ENCODE measurements around the gene ELP5.

ELP5 gene

DNA sequence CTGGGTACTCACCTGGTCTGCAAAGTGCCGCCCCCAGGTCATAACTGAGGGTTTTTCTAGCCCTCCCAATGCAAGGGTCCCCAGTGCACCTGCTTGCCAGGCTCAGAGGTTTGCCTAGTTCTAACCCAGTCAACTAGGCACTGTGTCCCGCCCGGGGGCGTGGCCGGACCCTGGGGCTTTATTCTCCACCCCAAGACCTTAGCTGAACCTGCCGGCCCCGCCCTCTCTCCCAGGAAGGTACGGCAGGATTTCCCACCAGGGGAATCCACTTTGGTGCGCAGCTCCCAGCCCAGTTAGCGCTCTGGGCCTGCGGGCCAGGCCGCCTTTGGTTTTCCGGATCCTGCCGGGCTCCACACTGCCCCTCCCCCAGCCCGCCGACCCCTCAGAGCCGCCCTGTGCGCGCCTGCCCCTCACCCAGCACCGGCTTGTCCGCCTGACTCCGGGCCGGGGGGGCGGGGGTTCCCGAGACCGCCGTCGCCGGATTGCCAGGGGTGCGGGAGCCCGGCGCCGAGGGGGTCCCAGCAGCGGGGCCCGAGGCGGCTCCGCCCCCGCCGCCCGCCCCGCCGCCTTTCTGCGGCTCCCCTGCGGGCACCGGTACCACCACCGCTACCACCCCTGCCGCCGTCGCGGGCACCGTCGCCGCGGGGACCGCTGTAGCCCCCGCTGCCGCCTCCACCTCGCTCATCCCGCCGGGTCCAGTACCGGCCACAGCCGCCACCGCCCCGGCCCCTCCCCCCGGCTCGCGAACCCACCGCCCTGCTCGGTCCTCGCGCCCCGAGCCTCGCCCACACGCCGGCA, 42.0 kb downstream of the ELP5 start:
- no peak for TF ChIP-seq ZC3H10 (CRISPR knock-in tag; IDR thresholded peaks at IDR 0.05)
- no peak for TF ChIP-seq ZFP30 (CRISPR knock-in tag; IDR thresholded peaks at IDR 0.05)
- no peak for TF ChIP-seq CSDC2 (CRISPR knock-in tag; IDR thresholded peaks at IDR 0.05)
- no peak for TF ChIP-seq ISL1 (CRISPR knock-in tag; IDR thresholded peaks at IDR 0.05)
- no peak for TF ChIP-seq PPARA (CRISPR knock-in tag; IDR thresholded peaks at IDR 0.05; ENCODE audit: borderline replicate concordance)
- TF ChIP-seq ZFP3 (CRISPR knock-in tag; IDR thresholded peaks at IDR 0.05), result no peak
- TF ChIP-seq GLIS3 (CRISPR knock-in tag; IDR thresholded peaks at IDR 0.05), result no peak
- no peak for TF ChIP-seq RARB (CRISPR knock-in tag; IDR thresholded peaks at IDR 0.05)
- no peak for TF ChIP-seq OSR1 (CRISPR knock-in tag; IDR thresholded peaks at IDR 0.05)
- TF ChIP-seq, protein P1, sequence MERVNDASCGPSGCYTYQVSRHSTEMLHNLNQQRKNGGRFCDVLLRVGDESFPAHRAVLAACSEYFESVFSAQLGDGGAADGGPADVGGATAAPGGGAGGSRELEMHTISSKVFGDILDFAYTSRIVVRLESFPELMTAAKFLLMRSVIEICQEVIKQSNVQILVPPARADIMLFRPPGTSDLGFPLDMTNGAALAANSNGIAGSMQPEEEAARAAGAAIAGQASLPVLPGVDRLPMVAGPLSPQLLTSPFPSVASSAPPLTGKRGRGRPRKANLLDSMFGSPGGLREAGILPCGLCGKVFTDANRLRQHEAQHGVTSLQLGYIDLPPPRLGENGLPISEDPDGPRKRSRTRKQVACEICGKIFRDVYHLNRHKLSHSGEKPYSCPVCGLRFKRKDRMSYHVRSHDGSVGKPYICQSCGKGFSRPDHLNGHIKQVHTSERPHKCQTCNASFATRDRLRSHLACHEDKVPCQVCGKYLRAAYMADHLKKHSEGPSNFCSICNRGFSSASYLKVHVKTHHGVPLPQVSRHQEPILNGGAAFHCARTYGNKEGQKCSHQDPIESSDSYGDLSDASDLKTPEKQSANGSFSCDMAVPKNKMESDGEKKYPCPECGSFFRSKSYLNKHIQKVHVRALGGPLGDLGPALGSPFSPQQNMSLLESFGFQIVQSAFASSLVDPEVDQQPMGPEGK (CRISPR knock-in tag; IDR thresholded peaks at IDR 0.05; ENCODE audit: borderline replicate concordance), result no peak
- no peak for TF ChIP-seq ZNF8 (CRISPR knock-in tag; IDR thresholded peaks at IDR 0.05)
- ATAC-seq, result no peak

DNA sequence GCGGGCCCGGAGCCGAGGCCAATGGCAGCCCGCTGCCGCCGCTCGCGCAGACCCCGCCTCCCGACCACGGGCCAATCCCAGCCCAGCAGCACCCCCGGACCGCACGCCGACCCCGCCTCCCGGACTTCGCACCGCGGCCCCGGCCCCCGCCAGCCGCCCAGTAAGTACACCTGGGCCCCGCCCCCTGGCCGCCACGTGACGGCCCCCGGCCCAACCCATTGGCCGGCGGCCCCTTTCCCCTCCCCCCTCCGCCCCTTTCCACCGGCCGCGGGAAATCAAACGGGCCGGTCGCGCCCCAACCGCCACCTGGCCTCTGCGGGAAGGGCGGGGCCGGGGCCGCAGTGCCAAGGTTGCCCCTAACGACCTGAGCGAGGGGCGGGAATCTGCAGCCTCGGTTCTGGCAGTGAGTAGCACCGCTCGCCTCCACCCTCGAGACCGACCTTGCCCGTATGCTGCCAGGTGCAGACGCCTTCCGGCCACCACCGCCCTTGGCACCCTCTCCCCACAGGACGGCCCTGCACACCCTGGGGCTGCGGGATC, 42.7 kb downstream of the ELP5 start, which contains the start of gene YBX2:
Gene YBX2 (minus strand): TSS at position 26 of the 540 bp plus-strand sequence. CDS start 139 bp downstream, outside the sequence.
- peak; percentile 58 for ATAC-seq
- TF ChIP-seq ZFP3 (CRISPR knock-in tag; IDR thresholded peaks at IDR 0.05) (no peak), ZFP30 (CRISPR knock-in tag; IDR thresholded peaks at IDR 0.05) (no peak), BACH2 (CRISPR knock-in tag; IDR thresholded peaks at IDR 0.05; ENCODE audit: borderline replicate concordance) (no peak), GLIS3 (CRISPR knock-in tag; IDR thresholded peaks at IDR 0.05) (no peak), ZC3H10 (CRISPR knock-in tag; IDR thresholded peaks at IDR 0.05) (no peak), ZNF8 (CRISPR knock-in tag; IDR thresholded peaks at IDR 0.05) (no peak)
- TF ChIP-seq, protein P2, sequence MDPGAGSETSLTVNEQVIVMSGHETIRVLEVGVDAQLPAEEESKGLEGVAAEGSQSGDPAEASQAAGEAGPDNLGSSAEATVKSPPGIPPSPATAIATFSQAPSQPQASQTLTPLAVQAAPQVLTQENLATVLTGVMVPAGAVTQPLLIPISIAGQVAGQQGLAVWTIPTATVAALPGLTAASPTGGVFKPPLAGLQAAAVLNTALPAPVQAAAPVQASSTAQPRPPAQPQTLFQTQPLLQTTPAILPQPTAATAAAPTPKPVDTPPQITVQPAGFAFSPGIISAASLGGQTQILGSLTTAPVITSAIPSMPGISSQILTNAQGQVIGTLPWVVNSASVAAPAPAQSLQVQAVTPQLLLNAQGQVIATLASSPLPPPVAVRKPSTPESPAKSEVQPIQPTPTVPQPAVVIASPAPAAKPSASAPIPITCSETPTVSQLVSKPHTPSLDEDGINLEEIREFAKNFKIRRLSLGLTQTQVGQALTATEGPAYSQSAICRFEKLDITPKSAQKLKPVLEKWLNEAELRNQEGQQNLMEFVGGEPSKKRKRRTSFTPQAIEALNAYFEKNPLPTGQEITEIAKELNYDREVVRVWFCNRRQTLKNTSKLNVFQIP (CRISPR knock-in tag; IDR thresholded peaks at IDR 0.05; ENCODE audit: borderline replicate concordance, low read depth), result no peak
- TF ChIP-seq, protein P3, sequence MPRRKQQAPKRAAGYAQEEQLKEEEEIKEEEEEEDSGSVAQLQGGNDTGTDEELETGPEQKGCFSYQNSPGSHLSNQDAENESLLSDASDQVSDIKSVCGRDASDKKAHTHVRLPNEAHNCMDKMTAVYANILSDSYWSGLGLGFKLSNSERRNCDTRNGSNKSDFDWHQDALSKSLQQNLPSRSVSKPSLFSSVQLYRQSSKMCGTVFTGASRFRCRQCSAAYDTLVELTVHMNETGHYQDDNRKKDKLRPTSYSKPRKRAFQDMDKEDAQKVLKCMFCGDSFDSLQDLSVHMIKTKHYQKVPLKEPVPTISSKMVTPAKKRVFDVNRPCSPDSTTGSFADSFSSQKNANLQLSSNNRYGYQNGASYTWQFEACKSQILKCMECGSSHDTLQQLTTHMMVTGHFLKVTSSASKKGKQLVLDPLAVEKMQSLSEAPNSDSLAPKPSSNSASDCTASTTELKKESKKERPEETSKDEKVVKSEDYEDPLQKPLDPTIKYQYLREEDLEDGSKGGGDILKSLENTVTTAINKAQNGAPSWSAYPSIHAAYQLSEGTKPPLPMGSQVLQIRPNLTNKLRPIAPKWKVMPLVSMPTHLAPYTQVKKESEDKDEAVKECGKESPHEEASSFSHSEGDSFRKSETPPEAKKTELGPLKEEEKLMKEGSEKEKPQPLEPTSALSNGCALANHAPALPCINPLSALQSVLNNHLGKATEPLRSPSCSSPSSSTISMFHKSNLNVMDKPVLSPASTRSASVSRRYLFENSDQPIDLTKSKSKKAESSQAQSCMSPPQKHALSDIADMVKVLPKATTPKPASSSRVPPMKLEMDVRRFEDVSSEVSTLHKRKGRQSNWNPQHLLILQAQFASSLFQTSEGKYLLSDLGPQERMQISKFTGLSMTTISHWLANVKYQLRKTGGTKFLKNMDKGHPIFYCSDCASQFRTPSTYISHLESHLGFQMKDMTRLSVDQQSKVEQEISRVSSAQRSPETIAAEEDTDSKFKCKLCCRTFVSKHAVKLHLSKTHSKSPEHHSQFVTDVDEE (CRISPR knock-in tag; IDR thresholded peaks at IDR 0.05), result no peak

DNA sequence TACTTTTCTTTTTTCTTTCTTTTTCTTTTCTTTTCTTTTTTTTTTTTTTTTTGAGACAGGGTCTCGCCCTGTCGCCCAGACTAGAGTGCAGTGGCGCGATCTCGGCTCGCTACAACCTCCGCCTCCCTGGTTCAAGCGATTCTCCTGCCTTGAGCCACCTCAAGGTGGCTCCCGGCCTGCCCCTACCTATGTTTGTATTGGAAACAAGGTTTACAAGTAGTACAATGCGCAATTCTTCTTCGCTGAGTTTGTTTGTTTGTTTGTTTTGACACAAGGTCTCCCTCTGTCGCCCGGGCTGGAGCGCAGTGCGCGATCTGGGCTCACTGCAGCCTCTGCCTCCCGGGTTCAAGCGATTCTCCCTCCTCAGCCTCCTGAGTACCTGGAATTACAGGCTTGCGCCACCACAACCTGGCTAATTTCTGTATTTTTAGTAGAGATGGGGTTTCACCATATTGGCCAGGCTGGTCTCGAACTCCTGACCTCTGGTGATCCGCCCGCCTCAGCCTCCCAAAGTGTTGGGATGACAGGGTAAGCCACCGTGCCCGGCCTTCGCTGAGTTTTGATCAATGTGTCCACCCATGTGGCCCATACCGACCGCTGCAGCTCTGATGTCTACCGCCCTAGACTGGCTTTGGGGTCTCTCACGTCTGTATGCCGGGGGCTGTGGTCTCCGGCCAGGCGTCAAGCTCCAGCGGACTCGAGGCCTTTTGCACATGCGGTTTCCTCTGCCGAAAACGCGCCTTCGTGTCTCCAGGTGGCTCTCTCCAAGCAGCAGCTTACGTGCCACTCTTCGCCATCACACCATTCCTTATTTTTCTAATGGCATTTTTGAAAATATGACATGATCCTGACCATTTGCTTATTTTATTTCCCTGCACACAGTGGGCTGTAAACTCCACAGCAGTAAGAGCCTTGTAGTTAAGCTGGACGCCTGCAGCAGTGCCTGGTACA, 43.5 kb downstream of the ELP5 start:
- ATAC-seq, result no peak
- TF ChIP-seq CSDC2 (CRISPR knock-in tag; IDR thresholded peaks at IDR 0.05), result no peak
- TF ChIP-seq ZNF565 (CRISPR knock-in tag; conservative IDR thresholded peaks at IDR 0.05; ENCODE audit: low read depth), result no peak
- no peak for TF ChIP-seq ZNF70 (CRISPR knock-in tag; IDR thresholded peaks at IDR 0.05)
- TF ChIP-seq ISL1 (CRISPR knock-in tag; IDR thresholded peaks at IDR 0.05), result no peak
- TF ChIP-seq PPARA (CRISPR knock-in tag; IDR thresholded peaks at IDR 0.05; ENCODE audit: borderline replicate concordance), result no peak
- no peak for TF ChIP-seq TCF4 (CRISPR knock-in tag; IDR thresholded peaks at IDR 0.05; ENCODE audit: borderline replicate concordance)
- no peak for TF ChIP-seq SNAI2 (CRISPR knock-in tag; IDR thresholded peaks at IDR 0.05)
- no peak for TF ChIP-seq RARB (CRISPR knock-in tag; IDR thresholded peaks at IDR 0.05)
- TF ChIP-seq TOX (CRISPR knock-in tag; IDR thresholded peaks at IDR 0.05; ENCODE audit: borderline replicate concordance), result no peak
- TF ChIP-seq ESRRG (CRISPR knock-in tag; IDR thresholded peaks at IDR 0.05), result no peak
- no peak for TF ChIP-seq GLIS3 (CRISPR knock-in tag; IDR thresholded peaks at IDR 0.05)
- TF ChIP-seq ARNTL (CRISPR knock-in tag; IDR thresholded peaks at IDR 0.05; ENCODE audit: borderline replicate concordance, low read depth), result no peak
- TF ChIP-seq, protein P4, sequence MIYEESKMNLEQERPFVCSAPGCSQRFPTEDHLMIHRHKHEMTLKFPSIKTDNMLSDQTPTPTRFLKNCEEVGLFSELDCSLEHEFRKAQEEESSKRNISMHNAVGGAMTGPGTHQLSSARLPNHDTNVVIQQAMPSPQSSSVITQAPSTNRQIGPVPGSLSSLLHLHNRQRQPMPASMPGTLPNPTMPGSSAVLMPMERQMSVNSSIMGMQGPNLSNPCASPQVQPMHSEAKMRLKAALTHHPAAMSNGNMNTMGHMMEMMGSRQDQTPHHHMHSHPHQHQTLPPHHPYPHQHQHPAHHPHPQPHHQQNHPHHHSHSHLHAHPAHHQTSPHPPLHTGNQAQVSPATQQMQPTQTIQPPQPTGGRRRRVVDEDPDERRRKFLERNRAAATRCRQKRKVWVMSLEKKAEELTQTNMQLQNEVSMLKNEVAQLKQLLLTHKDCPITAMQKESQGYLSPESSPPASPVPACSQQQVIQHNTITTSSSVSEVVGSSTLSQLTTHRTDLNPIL (CRISPR knock-in tag; IDR thresholded peaks at IDR 0.05; ENCODE audit: low read depth), result no peak
- no peak for TF ChIP-seq ZNF8 (CRISPR knock-in tag; IDR thresholded peaks at IDR 0.05)
- TF ChIP-seq, protein P3 (CRISPR knock-in tag; IDR thresholded peaks at IDR 0.05), result no peak

Data from SK-N-SH treated with all-trans-retinoic acid at 6 μM for 48 hours (cell line).